Ectodermal cell (in vitro differentiated cells): Measurements from ENCODE around the gene IMPA2.

ENCODE experiments used
- H3K27ac ChIP-seq: 2 replicates; pipeline ENCODE4 v1.7.0; 2013; ENCODE audit warnings: mild to moderate bottlenecking, low read depth, low read length; ENCODE audit not compliant: insufficient read depth, poor library complexity, severe bottlenecking
- H3K27me3 ChIP-seq: 2 replicates; pipeline ENCODE4 v1.7.0; 2013; ENCODE audit warnings: mild to moderate bottlenecking, low read length; ENCODE audit not compliant: insufficient read depth, control insufficient read depth, poor library complexity, severe bottlenecking
- H3K36me3 ChIP-seq: one replicate; pipeline ENCODE4 v1.7.0; 2013; ENCODE audit warnings: low read length; ENCODE audit not compliant: control insufficient read depth, insufficient read depth
- H3K4me1 ChIP-seq: one replicate; pipeline ENCODE4 v1.7.0; 2013; ENCODE audit warnings: low read length; ENCODE audit not compliant: control insufficient read depth, insufficient read depth
- H3K4me3 ChIP-seq: 2 replicates; pipeline ENCODE4 v1.7.0; 2013; ENCODE audit warnings: low read depth, low read length, control low read depth; ENCODE audit not compliant: insufficient read depth
- H3K9me3 ChIP-seq: 2 replicates; pipeline ENCODE4 v1.7.0; 2013; ENCODE audit warnings: mild to moderate bottlenecking, low read length, moderate library complexity; ENCODE audit not compliant: control insufficient read depth
- WGBS, 2 experiments: methylation state at CpG; one replicate each; pipeline ENCODE4 v1.1.7; 2013; ENCODE audit warnings: missing lambda C conversion rate in 2 of 2; 5-methylcytosine and 5-hydroxymethylcytosine counted together

IMPA2 gene

DNA sequence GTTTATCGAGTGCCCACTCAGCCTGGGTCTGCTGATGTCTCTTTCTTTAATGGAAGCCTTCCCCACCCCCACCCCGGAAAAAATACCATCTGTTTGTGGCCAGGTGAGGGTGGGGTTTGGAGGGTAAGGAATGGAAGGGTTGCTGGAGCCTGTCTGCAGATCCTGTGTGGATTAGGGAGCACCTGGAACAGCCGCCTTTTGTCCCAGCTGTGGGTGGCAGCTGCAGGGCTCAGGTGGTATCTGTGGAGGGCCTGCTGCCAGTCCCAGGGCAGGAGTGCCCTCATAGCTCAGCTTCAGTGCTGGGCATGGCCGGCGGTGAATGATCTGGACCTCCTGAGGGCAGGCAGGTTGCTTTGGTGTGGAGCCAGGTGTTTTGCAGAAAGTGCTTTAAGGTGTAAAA lies 45.3 kb downstream of the IMPA2 start:
- Histone ChIP-seq H3K27ac (no peak overlapping the region), H3K4me1 (no peaks in the 10 kb centered on the region)
- 95% methylated on average over 5 of the region's 5 CpGs for whole genome bisulfite sequencing, 2 experiments

DNA sequence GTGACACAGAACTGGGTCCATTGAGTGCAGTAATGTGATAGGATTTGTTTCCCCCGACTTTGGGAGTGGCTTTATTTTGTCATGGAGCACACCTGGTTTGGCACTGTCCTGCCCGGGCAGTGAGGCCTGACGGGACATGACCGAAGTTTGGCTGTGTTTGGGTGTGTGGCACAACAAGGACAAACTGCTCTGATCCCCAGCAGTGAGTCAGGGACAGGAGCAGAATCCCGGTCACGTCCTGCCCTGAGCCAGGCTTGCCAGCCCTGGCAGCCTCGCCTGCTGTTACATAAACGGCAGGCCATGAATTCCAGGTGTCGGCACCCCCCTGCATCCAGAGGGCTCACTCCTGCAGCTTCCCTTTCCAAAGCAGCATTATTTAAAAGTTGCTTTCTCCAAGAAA lies 45.7 kb downstream of the IMPA2 start:
- no peaks in the 10 kb centered on the region for H3K4me1 ChIP-seq
- H3K27ac ChIP-seq, result no peak overlapping the region
- no peaks in the 10 kb centered on the region for H3K27me3 ChIP-seq
- no peak overlapping the region for H3K4me3 ChIP-seq
- H3K9me3 ChIP-seq, result no peaks in the 10 kb centered on the region
- H3K36me3 ChIP-seq, result peaks cover 24% of the 10 kb centered on the region
- 90 to 92% methylated on average over 9 of the region's 9 CpGs for WGBS, 2 experiments

More for the DNA sequence above, 45.3 kb downstream of the IMPA2 start:
- Histone ChIP-seq H3K27me3 (no peaks in the 10 kb centered on the region), H3K4me3 (no peak overlapping the region), H3K36me3 (peaks cover 24% of the 10 kb centered on the region), H3K9me3 (no peaks in the 10 kb centered on the region)

DNA sequence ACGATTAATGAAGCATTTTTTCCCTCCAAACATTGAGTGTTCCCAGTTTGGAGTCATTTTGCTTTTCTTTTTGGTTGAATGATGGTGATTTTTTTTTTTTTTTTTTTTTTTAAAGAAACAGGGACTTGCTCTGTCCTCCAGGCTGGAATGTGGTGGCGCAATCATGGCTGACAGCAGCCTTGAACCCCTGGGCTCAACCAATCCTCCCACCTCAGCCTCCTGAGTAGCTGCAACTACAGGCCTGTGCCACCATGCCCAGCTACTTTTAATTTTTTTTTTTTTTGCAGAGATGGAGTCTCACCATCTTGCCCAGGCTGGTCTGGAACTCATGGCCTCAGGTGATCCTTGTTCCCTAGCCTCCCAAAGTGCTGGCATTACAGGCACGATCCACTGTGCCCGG lies 46.2 kb downstream of the IMPA2 start:
- Histone ChIP-seq H3K27ac (no peak overlapping the region), H3K4me1 (no peaks in the 10 kb centered on the region), H3K36me3 (peaks cover 24% of the 10 kb centered on the region), H3K9me3 (no peaks in the 10 kb centered on the region), H3K4me3 (no peak overlapping the region), H3K27me3 (no peaks in the 10 kb centered on the region)
- 94 to 98% methylated on average over 4 of the region's 4 CpGs for WGBS, 2 experiments

DNA sequence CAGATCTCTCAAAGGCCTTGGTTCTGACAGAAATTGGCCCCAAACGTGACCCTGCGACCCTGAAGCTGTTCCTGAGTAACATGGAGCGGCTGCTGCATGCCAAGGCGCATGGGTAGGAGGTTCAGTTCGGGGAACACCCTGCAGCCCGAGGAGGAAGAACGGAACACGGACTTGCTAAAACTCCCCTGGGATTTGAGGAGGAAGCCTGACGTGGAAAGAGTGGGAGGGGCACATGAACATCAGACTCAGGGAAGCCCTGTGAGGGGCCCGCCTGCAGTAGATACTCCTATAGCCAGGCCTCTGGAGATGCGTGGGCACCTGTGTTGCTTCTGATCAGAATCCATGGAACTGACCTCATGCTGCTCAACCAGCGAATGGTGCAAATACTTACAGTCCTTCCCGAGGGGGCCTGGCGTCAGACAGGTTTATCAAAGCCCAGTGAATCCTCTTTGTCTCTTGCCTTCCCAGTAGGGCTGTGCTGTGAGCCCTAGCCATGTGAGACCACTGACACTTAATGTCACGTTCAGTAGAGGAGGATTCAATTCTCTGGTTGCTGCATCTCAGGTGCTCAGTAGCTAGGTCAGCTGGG lies 46.8 kb downstream of the IMPA2 start:
- Histone ChIP-seq H3K36me3 (peaks cover 24% of the 10 kb centered on the region), H3K27ac (no peak overlapping the region), H3K9me3 (no peaks in the 10 kb centered on the region), H3K27me3 (no peaks in the 10 kb centered on the region), H3K4me3 (no peak overlapping the region), H3K4me1 (no peaks in the 10 kb centered on the region)
- 91 to 92% methylated on average over 15 of the region's 15 CpGs for WGBS, 2 experiments

DNA sequence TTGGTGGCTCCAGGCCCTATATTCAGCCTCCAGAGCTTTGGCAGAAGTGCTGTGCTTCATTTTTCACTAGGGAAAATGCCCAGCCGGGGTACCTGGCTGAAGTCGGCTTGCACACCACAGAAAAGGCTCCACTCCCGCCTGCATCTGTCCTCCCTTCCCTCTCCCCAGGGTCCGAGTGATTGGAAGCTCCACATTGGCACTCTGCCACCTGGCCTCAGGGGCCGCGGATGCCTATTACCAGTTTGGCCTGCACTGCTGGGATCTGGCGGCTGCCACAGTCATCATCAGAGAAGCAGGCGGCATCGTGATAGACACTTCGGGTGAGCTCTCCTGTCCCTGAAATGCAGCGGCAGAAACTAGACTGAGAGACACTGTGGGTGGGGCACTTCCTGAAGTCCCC lies 47.4 kb downstream of the IMPA2 start:
- Histone ChIP-seq H3K9me3 (no peaks in the 10 kb centered on the region), H3K27ac (no peak overlapping the region), H3K4me3 (no peak overlapping the region), H3K36me3 (peaks cover 24% of the 10 kb centered on the region), H3K4me1 (no peaks in the 10 kb centered on the region), H3K27me3 (no peaks in the 10 kb centered on the region)
- whole genome bisulfite sequencing, 2 experiments, result 94 to 95% methylated on average over 11 of the region's 11 CpGs

DNA sequence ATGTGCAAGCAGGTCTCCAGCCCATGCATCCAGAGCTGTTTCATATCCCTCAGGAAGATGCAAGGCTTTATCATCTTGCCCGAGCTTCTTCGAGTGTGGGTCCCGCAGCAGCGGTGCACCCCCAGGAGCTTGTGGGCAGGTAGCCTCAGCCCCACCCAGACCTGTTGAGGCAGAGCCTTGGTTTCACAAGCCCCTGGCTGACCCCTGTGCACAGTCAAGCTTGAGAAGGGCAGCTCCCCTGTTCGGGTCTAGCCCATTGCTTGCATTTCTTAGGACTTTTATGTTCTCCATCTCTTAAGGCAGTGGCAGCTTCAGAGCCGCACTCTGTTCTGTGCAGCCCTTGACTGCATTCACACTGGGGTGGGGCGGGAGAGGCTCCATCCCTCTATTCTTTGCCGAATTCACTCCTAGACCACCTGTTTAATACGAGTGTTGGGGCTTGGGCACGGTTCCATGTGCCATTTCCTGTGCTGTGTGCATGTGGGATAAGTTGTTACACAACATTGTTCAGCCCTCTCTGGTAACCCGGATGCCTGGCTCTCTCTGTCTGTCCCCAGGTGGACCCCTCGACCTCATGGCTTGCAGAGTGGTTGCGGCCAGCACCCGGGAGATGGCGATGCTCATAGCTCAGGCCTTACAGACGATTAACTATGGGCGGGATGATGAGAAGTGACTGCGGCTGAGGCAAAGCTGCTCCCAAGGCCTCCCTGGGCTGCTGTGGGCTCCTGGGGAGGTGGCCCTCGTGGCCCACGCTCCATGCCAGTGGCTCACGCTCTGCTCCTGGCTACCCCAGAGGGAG lies 48.7 kb downstream of the IMPA2 start:
- Histone ChIP-seq H3K4me3 (no peak overlapping the region), H3K9me3 (no peaks in the 10 kb centered on the region), H3K27ac (no peak overlapping the region), H3K36me3 (peaks cover 24% of the 10 kb centered on the region), H3K4me1 (no peaks in the 10 kb centered on the region), H3K27me3 (no peaks in the 10 kb centered on the region)
- 96% methylated on average over 21 of the region's 21 CpGs for WGBS, 2 experiments

DNA sequence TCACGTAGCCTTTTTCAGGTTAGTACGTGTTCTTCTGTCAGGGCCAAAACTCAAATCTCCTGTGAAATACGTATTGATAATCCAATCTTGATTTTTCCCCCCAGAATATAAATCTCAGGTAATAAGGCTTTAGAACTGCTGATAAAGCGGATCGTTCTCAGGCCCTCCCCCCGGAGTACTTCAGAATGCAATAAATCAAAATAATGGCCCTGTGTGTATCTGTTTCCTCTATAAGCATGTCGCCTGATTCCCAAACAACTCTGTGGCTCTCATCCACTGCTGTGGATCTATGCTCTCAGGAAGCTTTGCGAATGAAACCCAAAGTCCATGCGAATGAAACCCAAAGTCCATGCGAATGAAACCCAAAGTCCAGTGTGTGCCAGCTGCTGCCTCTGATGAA lies 49.4 kb downstream of the IMPA2 start:
- H3K4me3 ChIP-seq, result no peak overlapping the region
- H3K27me3 ChIP-seq, result no peaks in the 10 kb centered on the region
- 96% methylated on average over 10 of the region's 10 CpGs for WGBS, 2 experiments
- peaks cover 24% of the 10 kb centered on the region for H3K36me3 ChIP-seq
- H3K4me1 ChIP-seq, result no peaks in the 10 kb centered on the region
- no peak overlapping the region for H3K27ac ChIP-seq
- no peaks in the 10 kb centered on the region for H3K9me3 ChIP-seq

DNA sequence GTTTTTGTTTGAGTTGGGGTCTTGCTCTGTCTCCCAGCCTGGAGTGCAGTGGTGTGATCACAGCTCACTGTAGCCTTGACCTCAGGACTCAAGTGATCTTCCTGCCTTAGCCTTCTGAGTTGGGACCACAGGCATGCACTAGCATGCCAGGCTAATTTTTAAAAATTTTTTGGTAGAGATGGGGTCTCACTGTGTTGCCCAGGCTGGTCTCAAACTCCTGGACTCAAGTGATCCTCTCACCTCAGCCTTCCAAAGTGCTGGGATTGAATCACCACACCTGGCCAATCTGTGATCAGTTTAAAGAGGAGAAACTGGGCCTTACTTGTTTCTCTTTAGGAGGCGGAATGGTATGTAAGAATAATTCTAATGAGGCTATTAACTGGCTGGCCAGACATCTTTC lies 49.9 kb downstream of the IMPA2 start:
- Histone ChIP-seq H3K4me1 (no peaks in the 10 kb centered on the region), H3K4me3 (no peak overlapping the region), H3K27ac (no peak overlapping the region), H3K27me3 (no peaks in the 10 kb centered on the region), H3K9me3 (no peaks in the 10 kb centered on the region), H3K36me3 (peaks cover 24% of the 10 kb centered on the region)
- WGBS, 2 experiments, result 94 to 96% methylated on average over 1 of the region's 1 CpG

DNA sequence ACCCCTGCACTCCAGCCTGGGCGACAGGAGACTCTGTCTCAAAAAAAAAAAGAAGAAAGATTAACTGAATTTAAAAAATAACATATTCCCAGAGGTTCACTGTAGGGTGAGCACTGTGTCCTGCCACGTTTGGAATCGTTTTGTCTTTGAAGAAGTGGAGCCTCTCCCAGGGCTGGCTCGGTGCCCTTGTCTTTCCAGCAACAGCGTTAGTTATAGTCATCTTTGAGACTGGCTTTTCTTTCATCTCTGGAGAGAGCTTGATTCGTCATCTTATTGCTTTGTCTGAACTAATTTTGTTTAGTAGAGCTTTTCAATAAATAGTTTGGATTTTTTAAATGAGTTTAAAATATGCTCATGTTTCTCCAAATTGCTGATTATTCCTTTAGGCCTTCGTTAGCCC lies 50.5 kb downstream of the IMPA2 start:
- Histone ChIP-seq H3K4me3 (no peak overlapping the region), H3K9me3 (no peaks in the 10 kb centered on the region)

DNA sequence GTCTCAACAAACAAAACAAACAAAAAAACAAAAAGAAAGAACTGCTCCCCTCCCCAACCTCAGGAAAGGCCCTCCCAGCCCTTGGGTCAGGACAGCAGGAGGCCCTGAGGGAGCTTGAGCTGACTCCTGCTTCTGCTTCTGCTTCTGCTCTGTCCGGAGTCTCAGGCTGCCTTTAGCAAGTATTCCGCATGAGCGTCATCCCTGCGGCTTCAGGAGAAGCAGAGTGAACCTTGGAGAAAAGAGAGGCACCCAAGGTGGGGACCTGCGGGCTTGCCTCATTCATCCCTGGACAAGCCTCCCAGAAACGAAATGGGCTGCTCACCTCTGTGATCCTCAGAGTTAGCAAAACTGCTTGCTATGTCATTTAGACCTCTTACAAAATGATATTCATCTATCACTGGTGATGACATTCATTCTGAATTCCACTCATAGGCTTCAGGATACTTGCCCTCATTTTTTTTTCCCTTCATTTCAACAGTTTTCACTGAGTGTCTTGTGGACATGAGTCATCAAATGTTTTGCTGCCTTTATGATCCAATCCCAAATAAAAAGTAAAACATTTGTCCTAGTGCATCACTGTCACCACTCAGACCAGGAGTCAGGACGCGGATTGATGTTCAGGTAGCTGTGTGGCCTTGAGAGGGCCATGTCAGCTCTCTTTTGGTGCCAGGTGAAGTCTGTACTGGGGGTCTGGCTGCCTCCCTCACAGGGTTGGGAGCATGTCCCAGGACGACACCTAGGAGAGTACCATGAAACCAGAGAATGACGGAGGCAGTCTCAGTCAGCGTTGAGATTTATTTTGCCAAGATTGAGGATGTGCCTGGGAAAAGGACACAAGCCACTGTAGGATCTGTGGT lies 51.7 kb downstream of the IMPA2 start:
- Histone ChIP-seq H3K9me3 (no peaks in the 10 kb centered on the region), H3K36me3 (peaks cover 24% of the 10 kb centered on the region), H3K4me3 (no peak overlapping the region), H3K27ac (no peak overlapping the region), H3K4me1 (no peaks in the 10 kb centered on the region), H3K27me3 (peaks cover 9% of the 10 kb centered on the region)
- 86 to 88% methylated on average over 11 of the region's 11 CpGs for WGBS, 2 experiments

More for the DNA sequence above, 50.5 kb downstream of the IMPA2 start:
- Histone ChIP-seq H3K27ac (no peak overlapping the region), H3K36me3 (peaks cover 24% of the 10 kb centered on the region), H3K4me1 (no peaks in the 10 kb centered on the region), H3K27me3 (no peaks in the 10 kb centered on the region)
- 92 to 96% methylated on average over 6 to 7 of the region's 7 CpGs for WGBS, 2 experiments
